ENCODE results near the gene INO80D. TPM values are rescaled to one million over a fixed set of nuclear protein-coding genes. Genes with fewer than 3 reads are reported as not detected.

The INO80D gene
- total and polyA plus RNA-seq, 2 of the 13 experiments (the other 11 are each of a cell fraction or from before 2014, with no cell fraction given): 7.6 to 7.9 TPM

DNA sequence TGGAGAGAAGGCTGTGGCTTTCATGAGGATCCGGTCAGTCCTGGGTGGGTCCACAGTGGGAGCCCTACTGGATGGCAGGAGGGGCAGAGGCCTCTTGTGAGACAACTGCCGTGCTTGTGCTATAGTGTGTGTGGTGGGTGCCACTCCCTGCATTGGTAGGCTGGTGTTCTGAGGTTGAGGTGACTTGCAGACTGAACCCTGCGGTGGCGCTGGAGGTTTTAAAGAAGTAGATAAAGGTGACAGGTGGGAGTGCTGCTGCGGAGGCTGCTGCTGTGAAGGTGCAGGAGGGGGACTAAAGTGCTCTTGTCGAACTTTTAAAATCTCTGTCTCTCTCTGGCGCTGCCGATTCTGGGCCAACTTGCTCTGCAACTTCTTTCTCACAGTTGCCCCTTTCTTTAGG, 29.7 kb downstream of the INO80D start:
- peaks cover 15 to 57% of the 10 kb centered on the region in 2 experiments for H3K36me3 ChIP-seq (replicated peaks in 1 of 2; ENCODE audit: control insufficient read depth in 1 of 2, insufficient read depth in 2 of 2, low read length in 2 of 2)
- WGBS (ENCODE audit: low lambda C conversion rate): 97% methylated on average over 8 of the region's 8 CpGs

DNA sequence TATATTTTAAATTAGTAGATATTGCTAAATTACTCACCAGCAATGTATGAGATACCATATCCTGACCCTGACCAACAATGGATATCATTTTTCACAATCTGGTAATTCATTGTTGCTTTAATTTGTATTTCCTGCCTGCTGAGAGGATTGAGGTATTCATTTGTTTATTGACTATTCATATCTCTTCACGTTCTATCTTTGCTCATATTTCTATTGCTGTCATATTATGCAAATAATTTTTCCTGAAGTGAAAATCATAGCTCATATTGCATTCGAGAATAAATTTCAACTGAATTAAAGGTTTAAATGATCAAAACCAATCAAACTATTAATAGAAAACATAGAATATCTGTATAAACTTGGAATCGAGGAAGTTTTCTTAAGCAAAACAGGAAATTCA, 31.0 kb downstream of the INO80D start:
- WGBS (ENCODE audit: low lambda C conversion rate): 97% methylated on average over 3 of the region's 3 CpGs
- no peak overlapping the region for H3K4me3 ChIP-seq (replicated peaks in 1 of 3; ENCODE audit: insufficient read depth in 1 of 3, low read depth in 2 of 3, low read length in 3 of 3)
- in situ Hi-C loops (cut with HindIII; ENCODE audit: extremely low pct_ligation_motif_present, low pct_unique_long_range_greater_than_20kb): no loop called here
- ATAC-seq (no peak), FAIRE-seq (no peak), DNase-seq (ENCODE audit: low spot score) (no peak)
- H3K79me2 ChIP-seq (ENCODE audit: insufficient read depth, low read length): peaks cover 6% of the 10 kb centered on the region
- ChIA-PET POLR2A (no interaction called here), CTCF (ENCODE audit: low intra/inter-chr PET ratio, low total read pairs) (no interaction called here)
- no peak overlapping the region for H2AFZ ChIP-seq (ENCODE audit: low read length)
- no peaks in the 10 kb centered on the region for H3K9me3 ChIP-seq (ENCODE audit: low read length)
- H3K4me1 ChIP-seq (ENCODE audit: insufficient read depth, low read length): 0 out of 2 replicates have a peak, but pooled peaks cover 6% of the 10 kb centered on the region
- intact Hi-C loops (cut with micrococcal nuclease; ENCODE audit: unreplicated experiment): no loop called here
- no peaks in the 10 kb centered on the region for H3K27me3 ChIP-seq (ENCODE audit: control insufficient read depth in 1 of 2, insufficient read depth in 2 of 2, low read length in 2 of 2)
- BruUV-seq (replicated peaks): no TSS peak
- H3K27ac ChIP-seq (ENCODE audit: extremely low read length, insufficient read depth, low read length): no peak overlapping the region
- H4K20me1 ChIP-seq (ENCODE audit: insufficient read depth, low read length): no peaks in the 10 kb centered on the region
- no peak overlapping the region for H3K9ac ChIP-seq (ENCODE audit: insufficient read depth, low read depth, low read length)
- peaks cover 15 to 53% of the 10 kb centered on the region in 2 experiments for H3K36me3 ChIP-seq (replicated peaks in 1 of 2; ENCODE audit: control insufficient read depth in 1 of 2, insufficient read depth in 2 of 2, low read length in 2 of 2)
- H3K4me2 ChIP-seq (ENCODE audit: low read depth, low read length): no peak overlapping the region
- no peak for TF ChIP-seq ZIK1 (CRISPR knock-in tag; IDR thresholded peaks at IDR 0.05; ENCODE audit: borderline replicate concordance, low read depth)
- TF ChIP-seq ZNF143 (CRISPR knock-in tag; IDR thresholded peaks at IDR 0.05): no peak
- no peak for TF ChIP-seq TSC22D2 (CRISPR knock-in tag; IDR thresholded peaks at IDR 0.05; ENCODE audit: borderline replicate concordance)
- TF ChIP-seq POLR2AphosphoS5 (IDR thresholded peaks at IDR 0.05; ENCODE audit: low read depth, low read length): no peak
- TF ChIP-seq, protein P1, sequence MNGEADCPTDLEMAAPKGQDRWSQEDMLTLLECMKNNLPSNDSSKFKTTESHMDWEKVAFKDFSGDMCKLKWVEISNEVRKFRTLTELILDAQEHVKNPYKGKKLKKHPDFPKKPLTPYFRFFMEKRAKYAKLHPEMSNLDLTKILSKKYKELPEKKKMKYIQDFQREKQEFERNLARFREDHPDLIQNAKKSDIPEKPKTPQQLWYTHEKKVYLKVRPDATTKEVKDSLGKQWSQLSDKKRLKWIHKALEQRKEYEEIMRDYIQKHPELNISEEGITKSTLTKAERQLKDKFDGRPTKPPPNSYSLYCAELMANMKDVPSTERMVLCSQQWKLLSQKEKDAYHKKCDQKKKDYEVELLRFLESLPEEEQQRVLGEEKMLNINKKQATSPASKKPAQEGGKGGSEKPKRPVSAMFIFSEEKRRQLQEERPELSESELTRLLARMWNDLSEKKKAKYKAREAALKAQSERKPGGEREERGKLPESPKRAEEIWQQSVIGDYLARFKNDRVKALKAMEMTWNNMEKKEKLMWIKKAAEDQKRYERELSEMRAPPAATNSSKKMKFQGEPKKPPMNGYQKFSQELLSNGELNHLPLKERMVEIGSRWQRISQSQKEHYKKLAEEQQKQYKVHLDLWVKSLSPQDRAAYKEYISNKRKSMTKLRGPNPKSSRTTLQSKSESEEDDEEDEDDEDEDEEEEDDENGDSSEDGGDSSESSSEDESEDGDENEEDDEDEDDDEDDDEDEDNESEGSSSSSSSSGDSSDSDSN (CRISPR knock-in tag; IDR thresholded peaks at IDR 0.05): no peak
- TF ChIP-seq IRF2 (CRISPR knock-in tag; IDR thresholded peaks at IDR 0.05): no peak
- TF ChIP-seq SALL1 (CRISPR knock-in tag; IDR thresholded peaks at IDR 0.05): no peak
- TF ChIP-seq, protein P2, sequence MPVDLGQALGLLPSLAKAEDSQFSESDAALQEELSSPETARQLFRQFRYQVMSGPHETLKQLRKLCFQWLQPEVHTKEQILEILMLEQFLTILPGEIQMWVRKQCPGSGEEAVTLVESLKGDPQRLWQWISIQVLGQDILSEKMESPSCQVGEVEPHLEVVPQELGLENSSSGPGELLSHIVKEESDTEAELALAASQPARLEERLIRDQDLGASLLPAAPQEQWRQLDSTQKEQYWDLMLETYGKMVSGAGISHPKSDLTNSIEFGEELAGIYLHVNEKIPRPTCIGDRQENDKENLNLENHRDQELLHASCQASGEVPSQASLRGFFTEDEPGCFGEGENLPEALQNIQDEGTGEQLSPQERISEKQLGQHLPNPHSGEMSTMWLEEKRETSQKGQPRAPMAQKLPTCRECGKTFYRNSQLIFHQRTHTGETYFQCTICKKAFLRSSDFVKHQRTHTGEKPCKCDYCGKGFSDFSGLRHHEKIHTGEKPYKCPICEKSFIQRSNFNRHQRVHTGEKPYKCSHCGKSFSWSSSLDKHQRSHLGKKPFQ (CRISPR knock-in tag; IDR thresholded peaks at IDR 0.05; ENCODE audit: insufficient replicate concordance): no peak
- TF ChIP-seq GFI1 (CRISPR knock-in tag; IDR thresholded peaks at IDR 0.05; ENCODE audit: borderline replicate concordance): no peak
- TF ChIP-seq ZNF589 (CRISPR knock-in tag; conservative IDR thresholded peaks at IDR 0.05): no peak
- no peak for TF ChIP-seq NFATC3 (CRISPR knock-in tag; IDR thresholded peaks at IDR 0.05)
- no peak for TF ChIP-seq ZBTB8A (CRISPR knock-in tag; IDR thresholded peaks at IDR 0.05; ENCODE audit: borderline replicate concordance, low read depth)

More for the DNA sequence above, 29.7 kb downstream of the INO80D start:
- Histone ChIP-seq H3K4me3 (replicated peaks in 1 of 3; ENCODE audit: insufficient read depth in 1 of 3, low read depth in 2 of 3, low read length in 3 of 3) (no peak overlapping the region), H3K9me3 (ENCODE audit: low read length) (no peaks in the 10 kb centered on the region), H3K9ac (ENCODE audit: insufficient read depth, low read depth, low read length) (no peak overlapping the region), H3K27ac (ENCODE audit: extremely low read length, insufficient read depth, low read length) (no peak overlapping the region), H3K4me1 (ENCODE audit: insufficient read depth, low read length) (0 out of 2 replicates have a peak, but pooled peaks cover 6% of the 10 kb centered on the region), H2AFZ (ENCODE audit: low read length) (no peak overlapping the region), H4K20me1 (ENCODE audit: insufficient read depth, low read length) (no peaks in the 10 kb centered on the region), H3K79me2 (ENCODE audit: insufficient read depth, low read length) (peaks cover 6% of the 10 kb centered on the region), H3K27me3 (ENCODE audit: control insufficient read depth in 1 of 2, insufficient read depth in 2 of 2, low read length in 2 of 2) (no peaks in the 10 kb centered on the region), H3K4me2 (ENCODE audit: low read depth, low read length) (no peak overlapping the region)
- ATAC-seq (no peak), DNase-seq (ENCODE audit: low spot score) (no peak), FAIRE-seq (no peak)
- ChIA-PET POLR2A (no interaction called here), CTCF (ENCODE audit: low intra/inter-chr PET ratio, low total read pairs) (no interaction called here)
- in situ Hi-C loops (cut with HindIII; ENCODE audit: extremely low pct_ligation_motif_present, low pct_unique_long_range_greater_than_20kb) (no loop called here), intact Hi-C loops (cut with micrococcal nuclease; ENCODE audit: unreplicated experiment) (no loop called here)
- BruUV-seq (replicated peaks): TSS peak; percentile 63
- no peak for TF ChIP-seq FOXM1 (CRISPR knock-in tag; IDR thresholded peaks at IDR 0.05)
- TF ChIP-seq ZNF296 (CRISPR knock-in tag; conservative IDR thresholded peaks at IDR 0.05): 0 out of 2 replicates have a peak, but pooled peaks have one; percentile 23
- no peak for TF ChIP-seq ZSCAN25 (CRISPR knock-in tag; IDR thresholded peaks at IDR 0.05)

Data from HepG2 (cell line).